Vagina (tissue), 2 donors: ENCODE measurements around the gene TERB1.

Source experiments
- POLR2A ChIP-seq, 2 donors: fragments of 450-650 bp; IDR thresholded peaks; one replicate each; pipeline ENCODE4 v1.6.1; 2017; ENCODE audit warnings: antibody characterized with exemption in 2 of 2, mild to moderate bottlenecking in 2 of 2, moderate library complexity in 2 of 2
- TF ChIP-seq, protein P1 (sequence below), 3 experiments: fragments of 450-650 bp in 2 of 3; fragments of 200-600 bp in 1 of 3; sonication (generic) in 1 of 3; IDR thresholded peaks; one replicate each; pipeline ENCODE4 v1.5.1; 2017 to 2019; ENCODE audit warnings: antibody characterized with exemption in 3 of 3, mild to moderate bottlenecking in 2 of 3, moderate library complexity in 2 of 3

DNA sequence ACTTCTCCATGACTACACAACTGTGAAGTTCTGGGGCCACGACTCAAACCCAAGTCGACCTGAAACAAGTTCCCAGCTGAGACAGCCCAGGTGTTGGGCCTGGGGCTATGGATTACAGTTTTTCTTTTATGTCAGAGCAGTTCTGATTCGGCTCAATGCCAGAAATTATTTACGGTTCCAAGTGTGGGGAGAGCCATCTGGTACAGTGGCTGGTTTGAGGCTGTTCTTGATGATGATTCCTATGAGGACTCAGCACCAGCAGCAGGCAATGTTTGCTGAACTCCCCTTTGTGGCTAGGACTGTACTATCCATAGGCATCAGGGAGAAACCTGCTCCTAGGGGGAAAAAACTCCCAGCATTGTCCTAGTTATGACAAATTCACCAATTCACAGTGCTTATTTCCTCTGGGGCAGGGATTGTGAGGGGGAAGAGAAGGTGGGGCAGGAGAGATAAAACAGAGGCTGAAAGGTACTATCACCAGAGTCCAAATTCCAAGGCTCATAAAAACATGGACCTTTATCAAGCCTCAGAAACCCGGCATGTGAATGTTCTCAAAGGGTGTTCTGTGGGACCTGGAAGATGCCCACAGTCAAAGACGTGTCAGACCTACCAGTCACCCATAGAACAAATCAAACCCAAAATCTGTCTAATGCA is 86.6 kb downstream of the TERB1 start:
- TF ChIP-seq POLR2A (IDR thresholded peaks at IDR 0.05) = no peak
- TF ChIP-seq, protein P1, sequence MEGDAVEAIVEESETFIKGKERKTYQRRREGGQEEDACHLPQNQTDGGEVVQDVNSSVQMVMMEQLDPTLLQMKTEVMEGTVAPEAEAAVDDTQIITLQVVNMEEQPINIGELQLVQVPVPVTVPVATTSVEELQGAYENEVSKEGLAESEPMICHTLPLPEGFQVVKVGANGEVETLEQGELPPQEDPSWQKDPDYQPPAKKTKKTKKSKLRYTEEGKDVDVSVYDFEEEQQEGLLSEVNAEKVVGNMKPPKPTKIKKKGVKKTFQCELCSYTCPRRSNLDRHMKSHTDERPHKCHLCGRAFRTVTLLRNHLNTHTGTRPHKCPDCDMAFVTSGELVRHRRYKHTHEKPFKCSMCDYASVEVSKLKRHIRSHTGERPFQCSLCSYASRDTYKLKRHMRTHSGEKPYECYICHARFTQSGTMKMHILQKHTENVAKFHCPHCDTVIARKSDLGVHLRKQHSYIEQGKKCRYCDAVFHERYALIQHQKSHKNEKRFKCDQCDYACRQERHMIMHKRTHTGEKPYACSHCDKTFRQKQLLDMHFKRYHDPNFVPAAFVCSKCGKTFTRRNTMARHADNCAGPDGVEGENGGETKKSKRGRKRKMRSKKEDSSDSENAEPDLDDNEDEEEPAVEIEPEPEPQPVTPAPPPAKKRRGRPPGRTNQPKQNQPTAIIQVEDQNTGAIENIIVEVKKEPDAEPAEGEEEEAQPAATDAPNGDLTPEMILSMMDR (IDR thresholded peaks at IDR 0.05) = no peak
